Fibroblast of lung (primary cell): ENCODE data around the gene NAV1. TPM values are rescaled to one million over a fixed set of nuclear protein-coding genes. Genes with fewer than 3 reads are reported as not detected.
"Not testable (repeated sequence)": the region's sequence is repeated elsewhere in the genome, so short reads cannot be mapped to it uniquely, and the experiment has no call there.

Experiments
- DNase-seq, 2 donors: peaks; one replicate each; pipeline versions ENCODE4 v3.0.0 to v3.0.0-alpha.2; 2010; ENCODE audit warnings: low read depth in 2 of 2
- H2AFZ ChIP-seq: 2 replicates; pipeline ENCODE4 v1.5.1; 2012; ENCODE audit warnings: low read length, control low read depth, inconsistent platforms
- H3K27ac ChIP-seq: 2 replicates; pipeline ENCODE4 v1.5.1; 2011; ENCODE audit warnings: low read length, control low read depth; ENCODE audit not compliant: insufficient read depth
- H3K27me3 ChIP-seq: 2 replicates; pipeline ENCODE4 v1.5.1; 2011; ENCODE audit warnings: mild to moderate bottlenecking, low read length; ENCODE audit not compliant: control insufficient read depth, insufficient read depth
- H3K36me3 ChIP-seq: 2 replicates; pipeline ENCODE4 v1.5.1; 2011; ENCODE audit warnings: low read length; ENCODE audit not compliant: control insufficient read depth, insufficient read depth
- H3K4me1 ChIP-seq: 2 replicates; pipeline ENCODE4 v1.5.1; 2011; ENCODE audit warnings: low read length; ENCODE audit not compliant: control insufficient read depth, insufficient read depth; ENCODE audit errors: extremely low read depth
- H3K4me2 ChIP-seq: 2 replicates; pipeline ENCODE4 v1.5.1; 2011; ENCODE audit warnings: low read length, control low read depth; ENCODE audit not compliant: insufficient read depth; ENCODE audit errors: extremely low read depth
- H3K4me3 ChIP-seq, 4 experiments: fragments of 200-600 bp in 1 of 4; sonication (generic) in 1 of 4; replicated peaks in 1 of 4; 2 replicates each; pipeline ENCODE4 v1.5.1; 2011 to 2016; ENCODE audit warnings: low read length in 4 of 4, low read depth in 3 of 4, mild to moderate bottlenecking in 3 of 4, control low read depth in 2 of 4, inconsistent platforms in 1 of 4, mixed read lengths in 1 of 4; ENCODE audit not compliant: insufficient read depth in 1 of 4; ENCODE audit errors: control extremely low read depth in 1 of 4
- H3K79me2 ChIP-seq: 2 replicates; pipeline ENCODE4 v1.5.1; 2012; ENCODE audit warnings: mild to moderate bottlenecking, low read length, inconsistent platforms; ENCODE audit not compliant: control insufficient read depth, insufficient read depth
- H3K9ac ChIP-seq: 2 replicates; pipeline ENCODE4 v1.5.1; 2011; ENCODE audit warnings: mild to moderate bottlenecking, low read length, control low read depth; ENCODE audit not compliant: insufficient read depth
- H3K9me3 ChIP-seq: 2 replicates; pipeline ENCODE4 v1.5.1; 2012; ENCODE audit warnings: low read depth, low read length; ENCODE audit not compliant: control insufficient read depth, insufficient read depth
- H4K20me1 ChIP-seq: 2 replicates; pipeline ENCODE4 v1.5.1; 2011; ENCODE audit warnings: low read length; ENCODE audit not compliant: control insufficient read depth, insufficient read depth; ENCODE audit errors: extremely low read depth
- CTCF ChIP-seq, 2 donors: IDR thresholded peaks in 1 of 2; conservative IDR thresholded peaks in 1 of 2; 1 replicate in 1 of 2; 2 replicates in 1 of 2; pipeline ENCODE4 v1.5.1; 2011 to 2012; ENCODE audit warnings: low read length in 2 of 2, control low read depth in 1 of 2, inconsistent platforms in 1 of 2, low read depth in 1 of 2, mild to moderate bottlenecking in 1 of 2
- EZH2 ChIP-seq: IDR thresholded peaks from 2 replicates; pipeline ENCODE4 v1.5.1; 2012; ENCODE audit warnings: low read length, control low read depth, mild to moderate bottlenecking; ENCODE audit errors: missing control alignments
- polyA plus RNA-seq, 2 donors: library from polyadenylated mRNA; depleted of rRNA in 1 of 2; stranded (reverse) in 1 of 2; unstranded in 1 of 2; fragments of >200 nt; gene quantifications; 2 replicates each; pipeline ENCODE4 v1.2.1, GENCODE V29; 2011 to 2012; ENCODE audit warnings: missing spikeins in 1 of 2
- total RNA-seq: library from RNA; depleted of rRNA; stranded (reverse); fragments of >200 nt; gene quantifications from 2 replicates; pipeline ENCODE4 v1.2.1, GENCODE V29; 2014

NAV1 gene
- total and polyA plus RNA-seq, 2 donors (not counting 1 experiment from before 2014, with no cell fraction given), result 19.8 to 64.0 TPM

DNA sequence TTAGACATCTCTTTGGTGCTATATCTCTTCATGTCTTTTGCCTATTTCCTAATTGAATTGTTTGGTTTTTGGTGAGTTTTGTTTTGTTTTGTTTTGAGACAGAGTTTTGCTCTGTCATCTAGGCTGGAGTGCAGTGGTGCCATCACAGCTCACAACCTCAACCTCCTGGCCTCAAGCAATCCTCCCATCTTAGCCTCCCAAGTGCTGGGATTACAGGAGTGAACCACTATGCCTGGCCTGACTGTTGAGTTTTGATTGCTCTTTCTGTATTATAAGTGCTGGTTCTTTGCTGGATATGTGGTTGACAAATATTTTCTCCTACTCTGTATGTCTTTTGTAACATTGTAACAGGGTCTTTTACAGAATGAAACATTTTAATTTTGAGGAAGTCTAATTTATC lies 38.0 kb downstream of the NAV1 start:
- Histone ChIP-seq H3K36me3 (no peaks in the 10 kb centered on the region), H3K27me3 (no peaks in the 10 kb centered on the region), H3K4me2 (no peak overlapping the region), H3K4me3 (no peak overlapping the region), H3K9me3 (no peaks in the 10 kb centered on the region), H3K4me1 (no peaks in the 10 kb centered on the region), H2AFZ (no peak overlapping the region), H3K9ac (no peak overlapping the region), H3K27ac (no peak overlapping the region), H4K20me1 (no peaks in the 10 kb centered on the region), H3K79me2 (peaks cover 13% of the 10 kb centered on the region)
- DNase-seq, result no peak
- TF ChIP-seq CTCF (conservative IDR thresholded peaks at IDR 0.05 in 1 of 2, IDR thresholded peaks at IDR 0.05 in 1 of 2; ENCODE audit: low read depth in 1 of 2, low read length in 2 of 2) (no peak), EZH2 (no peak)

- peak in 1 of 2 donors; percentile 67 for DNase-seq
These were observed 39.3 kb downstream of the NAV1 start for GRCh38 chr1:201578008-201578888.

DNA sequence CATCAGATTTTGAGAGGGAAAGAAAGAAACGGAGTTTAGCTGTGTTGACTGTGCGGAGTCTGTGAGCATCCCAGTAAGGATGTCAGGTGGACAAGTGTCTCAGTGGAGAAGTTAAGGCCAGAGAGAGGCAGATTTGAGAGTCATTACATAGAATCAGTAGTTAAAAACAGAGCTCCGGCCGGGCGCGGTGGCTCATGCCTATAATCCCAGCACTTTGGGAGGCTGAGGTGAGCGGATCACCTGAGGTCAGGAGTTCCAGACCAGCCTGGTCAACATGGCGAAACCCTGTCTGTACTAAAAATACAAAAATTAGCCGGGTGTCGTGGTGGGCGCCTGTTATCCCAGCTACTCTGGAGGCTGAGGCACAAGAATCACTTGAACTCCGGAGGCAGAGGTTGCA lies 42.4 kb downstream of the NAV1 start:
- not testable (repeated sequence) for H3K4me2 ChIP-seq, H3K9ac ChIP-seq, H3K27me3 ChIP-seq, H3K4me3 ChIP-seq, H3K36me3 ChIP-seq, H3K27ac ChIP-seq, H2AFZ ChIP-seq, H4K20me1 ChIP-seq, DNase-seq, H3K9me3 ChIP-seq
- peaks cover 23% of the 10 kb centered on the region for H3K4me1 ChIP-seq
- H3K79me2 ChIP-seq, result peaks cover 15% of the 10 kb centered on the region

More at GRCh38 chr1:201578008-201578888, 39.3 kb downstream of the NAV1 start:
- Histone ChIP-seq H2AFZ (no peak overlapping the region), H3K27ac (no peak overlapping the region), H3K4me2 (no peak overlapping the region), H3K36me3 (no peaks in the 10 kb centered on the region), H3K4me3 (no peak overlapping the region), H3K9me3 (no peaks in the 10 kb centered on the region), H3K79me2 (peaks cover 11% of the 10 kb centered on the region), H3K9ac (no peak overlapping the region), H4K20me1 (no peaks in the 10 kb centered on the region), H3K27me3 (no peaks in the 10 kb centered on the region), H3K4me1 (peaks cover 6% of the 10 kb centered on the region)
- TF ChIP-seq EZH2 (no peak), CTCF (conservative IDR thresholded peaks at IDR 0.05 in 1 of 2, IDR thresholded peaks at IDR 0.05 in 1 of 2; ENCODE audit: low read depth in 1 of 2, low read length in 2 of 2) (no peak)
